CD14-positive monocyte (primary cell): Measurements from ENCODE around the gene SLC25A42. TPM values are rescaled to one million over a fixed set of nuclear protein-coding genes. Genes with fewer than 3 reads are reported as not detected.
"Not testable (repeated sequence)": the region's sequence is repeated elsewhere in the genome, so short reads cannot be mapped to it uniquely, and the experiment has no call there.

ENCODE experiments used
- DNase-seq, 3 donors: peaks; one replicate each; pipeline ENCODE4 v3.0.0-alpha.2; 2011 to 2022
- H2AFZ ChIP-seq: 2 replicates; pipeline ENCODE4 v1.6.0; 2012; ENCODE audit warnings: mild to moderate bottlenecking, low read depth, low read length, inconsistent platforms; ENCODE audit not compliant: insufficient read depth, poor library complexity, severe bottlenecking
- H3K27ac ChIP-seq, 2 donors: 1 replicate in 1 of 2; 2 replicates in 1 of 2; pipeline ENCODE4 v1.5.1; 2012 to 2013; ENCODE audit warnings: low read length in 2 of 2, control low read depth in 1 of 2, inconsistent platforms in 1 of 2, low read depth in 1 of 2, mild to moderate bottlenecking in 1 of 2
- H3K27me3 ChIP-seq, 2 donors: one replicate each; pipeline versions ENCODE4 v1.6.0 to v1.6.1; 2011 to 2013; ENCODE audit warnings: low read length in 2 of 2; ENCODE audit not compliant: control insufficient read depth in 2 of 2, insufficient read depth in 2 of 2
- H3K36me3 ChIP-seq, 2 donors: replicated peaks in 1 of 2; 1 replicate in 1 of 2; 2 replicates in 1 of 2; pipeline versions ENCODE4 v1.5.1 to v1.6.1; 2012 to 2013; ENCODE audit warnings: low read length in 2 of 2, control low read depth in 1 of 2, inconsistent platforms in 1 of 2, mild to moderate bottlenecking in 1 of 2; ENCODE audit not compliant: insufficient read depth in 2 of 2, control insufficient read depth in 1 of 2
- H3K4me1 ChIP-seq, 2 donors: 1 replicate in 1 of 2; 2 replicates in 1 of 2; pipeline versions ENCODE4 v1.5.1 to v1.6.1; 2012 to 2013; ENCODE audit warnings: low read length in 2 of 2, control low read depth in 1 of 2, inconsistent platforms in 1 of 2, mild to moderate bottlenecking in 1 of 2, moderate library complexity in 1 of 2; ENCODE audit not compliant: insufficient read depth in 2 of 2, control insufficient read depth in 1 of 2
- H3K4me2 ChIP-seq: replicated peaks from 2 replicates; pipeline ENCODE3; 2012; ENCODE audit warnings: low read length, moderate library complexity, mild to moderate bottlenecking; ENCODE audit not compliant: poor library complexity, severe bottlenecking; ENCODE audit errors: extremely low read depth
- H3K4me3 ChIP-seq, 3 experiments: fragments of 200-600 bp in 1 of 3; sonication (generic) in 1 of 3; replicated peaks in 1 of 3; 1 replicate in 2 of 3; 2 replicates in 1 of 3; pipeline ENCODE4 v1.5.1; 2011 to 2013; ENCODE audit warnings: low read length in 3 of 3, mild to moderate bottlenecking in 3 of 3, control low read depth in 2 of 3, low read depth in 2 of 3, inconsistent platforms in 1 of 3, moderate library complexity in 1 of 3
- H3K79me2 ChIP-seq: 2 replicates; pipeline ENCODE4 v1.6.0; 2012; ENCODE audit warnings: mild to moderate bottlenecking, control low read depth, inconsistent platforms, low read length, moderate library complexity; ENCODE audit not compliant: insufficient read depth
- H3K9ac ChIP-seq: 2 replicates; pipeline ENCODE4 v1.6.0; 2017; ENCODE audit warnings: low read length, mild to moderate bottlenecking; ENCODE audit not compliant: insufficient read depth, poor library complexity, severe bottlenecking
- H3K9me3 ChIP-seq, 2 donors: replicated peaks in 1 of 2; 1 replicate in 1 of 2; 2 replicates in 1 of 2; pipeline versions ENCODE4 v1.5.1 to v1.6.1; 2012 to 2013; ENCODE audit warnings: low read length in 2 of 2, control low read depth in 1 of 2; ENCODE audit not compliant: control insufficient read depth in 1 of 2, insufficient read depth in 1 of 2
- H4K20me1 ChIP-seq: 2 replicates; pipeline ENCODE4 v1.6.0; 2012; ENCODE audit warnings: mild to moderate bottlenecking, low read length, control low read depth, moderate library complexity; ENCODE audit not compliant: insufficient read depth
- H3K27ac Mint-ChIP-seq, 7 donors: one replicate each; pipeline ENCODE4 v1.8.0; 2020; ENCODE audit warnings: mild to moderate bottlenecking in 7 of 7, mixed read lengths in 7 of 7, moderate library complexity in 6 of 7, inconsistent platforms in 2 of 7
- H3K27me3 Mint-ChIP-seq, 3 donors: one replicate each; pipeline ENCODE4 v1.8.0; 2021 to 2022; ENCODE audit warnings: low read depth in 3 of 3, mild to moderate bottlenecking in 3 of 3, mixed read lengths in 3 of 3, moderate library complexity in 3 of 3, inconsistent platforms in 1 of 3
- H3K36me3 Mint-ChIP-seq, 2 donors: one replicate each; pipeline ENCODE4 v1.8.0; 2020; ENCODE audit warnings: mixed read lengths in 2 of 2, inconsistent platforms in 1 of 2, mild to moderate bottlenecking in 1 of 2
- H3K4me1 Mint-ChIP-seq: one replicate; pipeline ENCODE4 v1.8.0; 2020; ENCODE audit warnings: mild to moderate bottlenecking, mixed read lengths
- H3K4me3 Mint-ChIP-seq, 2 donors: one replicate each; pipeline ENCODE4 v1.8.0; 2020; ENCODE audit warnings: mild to moderate bottlenecking in 2 of 2, mixed read lengths in 2 of 2, moderate library complexity in 1 of 2
- H3K9me3 Mint-ChIP-seq, 7 donors: one replicate each; pipeline ENCODE4 v1.8.0; 2020 to 2022; ENCODE audit warnings: mixed read lengths in 7 of 7, mild to moderate bottlenecking in 6 of 7, moderate library complexity in 6 of 7, inconsistent platforms in 2 of 7
- WGBS: methylation state at CpG from one replicate; pipeline ENCODE4 v1.1.5; 2013; ENCODE audit warnings: missing lambda C conversion rate; ENCODE audit not compliant: insufficient coverage; 5-methylcytosine and 5-hydroxymethylcytosine counted together
- intact Hi-C, 2 donors: fragments of 100-400 bp; cut with micrococcal nuclease; formaldehyde crosslinking; loops; one replicate each; pipeline versions ENCODE4 v1.15.0 to v1.15.1; 2023
- polyA plus RNA-seq, 3 donors: library from polyadenylated mRNA; depleted of rRNA in 1 of 3; unstranded in 2 of 3; stranded (reverse) in 1 of 3; fragments of 300-500 nt in 2 of 3; fragments of >200 nt in 1 of 3; fragmentation: Illumina TruSeq in 2 of 3; gene quantifications; 1 replicate in 2 of 3; 2 replicates in 1 of 3; pipeline ENCODE4 v1.2.3, GENCODE V29; 2012 to 2021
- TF ChIP-seq, protein P1 (sequence below): fragments of 200-600 bp; IDR thresholded peaks from one replicate; pipeline ENCODE4 v1.8.0; 2022; ENCODE audit warnings: antibody characterized with exemption, mild to moderate bottlenecking

Gene SLC25A42
- polyA plus RNA-seq, 3 donors: 0.68 to 3.1 (median 1.1) TPM

DNA sequence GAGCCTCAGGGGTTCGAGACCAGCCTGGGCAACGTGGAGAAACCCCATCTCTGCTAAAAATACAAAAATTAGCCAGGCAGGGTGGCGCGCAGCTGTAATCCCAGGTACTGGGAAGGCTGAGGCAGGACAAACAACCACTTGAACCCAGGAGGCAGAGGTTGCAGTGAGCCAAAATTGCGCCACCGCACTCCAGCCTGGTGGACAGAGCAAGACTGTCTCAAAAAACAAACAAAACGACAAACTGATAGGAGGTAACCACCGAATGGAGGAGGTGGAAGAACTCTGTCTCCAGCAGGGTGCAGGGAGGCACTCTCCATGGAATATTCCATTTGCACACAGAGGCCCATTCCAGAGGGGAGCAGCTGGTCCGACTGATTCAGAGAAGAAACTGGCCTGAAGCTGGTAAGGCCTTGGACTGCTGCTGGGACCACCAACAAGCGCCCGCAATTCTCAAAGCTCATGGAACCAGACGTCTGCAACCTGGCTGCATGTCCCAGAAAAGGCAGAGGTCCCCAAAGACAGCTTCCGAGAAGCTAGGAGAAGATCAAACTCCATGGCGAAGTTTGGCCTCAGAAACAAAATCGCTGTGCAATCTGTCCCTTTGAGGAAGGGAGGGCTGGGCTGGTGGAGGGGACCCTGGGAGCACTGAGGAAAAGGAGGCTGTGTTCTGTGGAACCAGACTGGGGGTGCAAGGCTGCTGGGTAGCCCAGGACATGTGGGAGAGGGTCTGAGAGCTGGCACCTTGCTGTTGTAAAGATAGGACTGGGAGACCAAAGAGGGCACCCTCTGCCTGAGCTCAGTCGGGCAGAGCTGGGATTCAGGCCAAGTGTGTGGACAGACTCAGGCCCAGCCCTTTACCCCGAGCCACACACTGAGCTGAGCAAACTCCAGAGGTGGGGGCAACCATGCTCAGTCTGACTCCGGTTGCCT, 35.2 kb downstream of the SLC25A42 start:
- no peak for DNase-seq
- no peak overlapping the region for H3K27ac Mint-ChIP-seq
- intact Hi-C loops: no loop called here
- Histone ChIP-seq H3K4me3 (no peak overlapping the region), H3K9me3 (no peaks in the 10 kb centered on the region), H3K4me2 (no peak overlapping the region), H2AFZ (no peak overlapping the region), H3K4me1 (no peaks in the 10 kb centered on the region), H3K36me3 (no peaks in the 10 kb centered on the region), H4K20me1 (no peaks in the 10 kb centered on the region), H3K9ac (no peak overlapping the region), H3K79me2 (no peaks in the 10 kb centered on the region), H3K27ac (no peak overlapping the region), H3K27me3 (no peaks in the 10 kb centered on the region)
- no peaks in the 10 kb centered on the region for H3K4me1 Mint-ChIP-seq
- 97% methylated on average over 18 of the region's 18 CpGs for WGBS
- peaks cover 5 to 8% of the 10 kb centered on the region in 2 donors for H3K36me3 Mint-ChIP-seq
- TF ChIP-seq, protein P1, sequence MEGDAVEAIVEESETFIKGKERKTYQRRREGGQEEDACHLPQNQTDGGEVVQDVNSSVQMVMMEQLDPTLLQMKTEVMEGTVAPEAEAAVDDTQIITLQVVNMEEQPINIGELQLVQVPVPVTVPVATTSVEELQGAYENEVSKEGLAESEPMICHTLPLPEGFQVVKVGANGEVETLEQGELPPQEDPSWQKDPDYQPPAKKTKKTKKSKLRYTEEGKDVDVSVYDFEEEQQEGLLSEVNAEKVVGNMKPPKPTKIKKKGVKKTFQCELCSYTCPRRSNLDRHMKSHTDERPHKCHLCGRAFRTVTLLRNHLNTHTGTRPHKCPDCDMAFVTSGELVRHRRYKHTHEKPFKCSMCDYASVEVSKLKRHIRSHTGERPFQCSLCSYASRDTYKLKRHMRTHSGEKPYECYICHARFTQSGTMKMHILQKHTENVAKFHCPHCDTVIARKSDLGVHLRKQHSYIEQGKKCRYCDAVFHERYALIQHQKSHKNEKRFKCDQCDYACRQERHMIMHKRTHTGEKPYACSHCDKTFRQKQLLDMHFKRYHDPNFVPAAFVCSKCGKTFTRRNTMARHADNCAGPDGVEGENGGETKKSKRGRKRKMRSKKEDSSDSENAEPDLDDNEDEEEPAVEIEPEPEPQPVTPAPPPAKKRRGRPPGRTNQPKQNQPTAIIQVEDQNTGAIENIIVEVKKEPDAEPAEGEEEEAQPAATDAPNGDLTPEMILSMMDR: no peak
- H3K4me3 Mint-ChIP-seq: no peak overlapping the region
- H3K9me3 Mint-ChIP-seq: no peaks in the 10 kb centered on the region
- H3K27me3 Mint-ChIP-seq: no peaks in the 10 kb centered on the region

DNA sequence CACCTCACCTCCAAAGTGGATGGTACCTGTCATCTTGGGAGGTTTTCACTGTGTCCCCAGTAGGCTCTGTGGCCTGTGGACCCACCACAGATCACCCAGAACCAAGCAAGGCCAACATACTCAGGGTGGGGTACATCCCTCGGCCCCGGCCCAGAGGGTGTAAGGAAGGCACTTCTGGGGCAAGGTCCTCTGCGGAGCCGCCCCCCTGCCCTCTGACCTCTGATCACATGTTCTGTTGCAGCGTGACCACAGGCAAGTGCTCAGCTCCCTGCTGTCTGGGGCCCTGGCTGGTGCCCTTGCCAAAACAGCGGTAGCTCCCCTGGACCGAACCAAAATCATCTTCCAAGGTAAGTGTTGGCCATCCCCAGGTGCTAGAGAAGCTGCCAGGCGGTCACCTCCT, 37.7 kb downstream of the SLC25A42 start:
- Mint-ChIP-seq H3K9me3 (peaks cover 0 to 1% (median 0%) of the 10 kb centered on the region in 7 donors), H3K27ac (no peak overlapping the region), H3K36me3 (peaks cover 5 to 8% of the 10 kb centered on the region in 2 donors), H3K4me3 (no peak overlapping the region), H3K4me1 (peaks cover 1% of the 10 kb centered on the region), H3K27me3 (no peaks in the 10 kb centered on the region)
- no peaks in the 10 kb centered on the region for H3K79me2 ChIP-seq
- no peak overlapping the region for H3K4me3 ChIP-seq
- no peak overlapping the region for H3K27ac ChIP-seq
- no peak overlapping the region for H2AFZ ChIP-seq
- H3K9me3 ChIP-seq: no peaks in the 10 kb centered on the region
- H3K27me3 ChIP-seq: no peaks in the 10 kb centered on the region
- TF ChIP-seq, protein P1: no peak
- no peaks in the 10 kb centered on the region for H3K4me1 ChIP-seq
- DNase-seq: no peak
- H3K36me3 ChIP-seq: no peaks in the 10 kb centered on the region
- over 99% methylated on average over 7 of the region's 8 CpGs for WGBS
- no peak overlapping the region for H3K4me2 ChIP-seq
- intact Hi-C loops: no loop called here
- H4K20me1 ChIP-seq: no peaks in the 10 kb centered on the region
- H3K9ac ChIP-seq: no peak overlapping the region

DNA sequence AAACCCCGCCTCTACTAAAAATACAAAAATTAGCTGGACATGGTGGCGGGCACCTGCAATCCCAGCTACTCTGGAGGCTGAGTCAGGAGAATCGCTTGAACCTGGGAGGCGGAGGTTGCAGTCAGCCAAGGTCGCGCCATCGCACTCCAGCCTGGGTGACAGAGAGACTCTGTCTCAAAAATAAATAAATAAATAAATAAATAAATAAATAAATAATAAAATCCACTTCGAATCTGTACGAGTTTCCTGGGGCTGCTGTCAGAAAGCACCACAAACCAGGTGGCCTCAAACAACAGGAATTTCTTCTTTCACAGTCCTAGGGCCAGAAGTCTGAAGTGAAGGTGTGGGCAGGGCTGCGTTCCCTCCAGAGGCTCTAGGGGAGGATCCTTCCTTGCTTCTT, 38.8 kb downstream of the SLC25A42 start:
- H4K20me1 ChIP-seq, intact Hi-C loops, H3K27me3 Mint-ChIP-seq, DNase-seq, H3K27ac Mint-ChIP-seq, H3K9me3 Mint-ChIP-seq, H3K36me3 Mint-ChIP-seq, H3K4me2 ChIP-seq, H3K79me2 ChIP-seq, H3K9ac ChIP-seq, H2AFZ ChIP-seq, H3K27me3 ChIP-seq, H3K4me3 ChIP-seq, H3K4me1 Mint-ChIP-seq, H3K4me1 ChIP-seq, H3K9me3 ChIP-seq, H3K36me3 ChIP-seq, H3K4me3 Mint-ChIP-seq, H3K27ac ChIP-seq: not testable (repeated sequence)
- 100% methylated on average over 2 of the region's 10 CpGs for WGBS
